Mucosa of descending colon (tissue), 3 donors: Measurements from ENCODE around the gene SORCS2. TPM values are rescaled to one million over a fixed set of nuclear protein-coding genes. Genes with fewer than 3 reads are reported as not detected.
A peak's percentile ranks its signal among the peaks of the same experiment; 100 is the strongest.

Experiments used
- ATAC-seq: fragments of 200-7000 bp; cut with Tn5 transposase; one replicate; pipeline ENCODE4 v1.9.1; 2020; ENCODE audit warnings: mild to moderate bottlenecking, moderate library complexity
- DNase-seq, 3 donors: peaks; one replicate each; pipeline ENCODE4 v3.0.0-alpha.2; 2020
- H3K36me3 ChIP-seq: fragments of 200-600 bp; one replicate; pipeline ENCODE4 v1.8.0; 2021; ENCODE audit warnings: low read depth, mild to moderate bottlenecking
- H3K4me1 ChIP-seq: fragments of 200-600 bp; one replicate; pipeline ENCODE4 v1.8.0; 2021; ENCODE audit warnings: low read depth, mild to moderate bottlenecking
- H3K4me3 ChIP-seq: fragments of 200-600 bp; one replicate; pipeline ENCODE4 v1.8.0; 2021; ENCODE audit warnings: mild to moderate bottlenecking
- H3K9me3 ChIP-seq: fragments of 200-600 bp; one replicate; pipeline ENCODE4 v1.8.0; 2021; ENCODE audit warnings: mild to moderate bottlenecking
- intact Hi-C, 2 donors: fragments of 100-400 bp; cut with DNase I in 1 of 2; cut with micrococcal nuclease in 1 of 2; formaldehyde crosslinking; loops; one replicate each; pipeline versions ENCODE4 v1.11.0 to v1.11.1; 2022; cut with DNase I, micrococcal nuclease
- total RNA-seq, 3 donors: library from RNA; stranded (reverse); fragmentation: NEBNext Ultra II Directional in 2 of 3; extraction: Animal tissue kit (Norgen Biotek cat#: 25700) in 2 of 3; gene quantifications; one replicate each; pipeline versions ENCODE4 v1.2.1 to v1.2.4, GENCODE V29; 2021 to 2023
- TF ChIP-seq, protein P1 (sequence below): fragments of 200-600 bp; IDR thresholded peaks from one replicate; pipeline ENCODE4 v1.8.0; 2022; ENCODE audit warnings: antibody characterized with exemption, mild to moderate bottlenecking
- donor health status: DM: no; HTN: no; CAD: no; lungs with moderate emphysema.
- donor health status: DM: no; HTN: no; CAD: no.
- donor health status: DM: no; HTN: yes; CAD: no.

SORCS2 gene
- total RNA-seq, 3 donors from 2014 or later: 0.20 to 3.1 (median 1.5) TPM

DNA sequence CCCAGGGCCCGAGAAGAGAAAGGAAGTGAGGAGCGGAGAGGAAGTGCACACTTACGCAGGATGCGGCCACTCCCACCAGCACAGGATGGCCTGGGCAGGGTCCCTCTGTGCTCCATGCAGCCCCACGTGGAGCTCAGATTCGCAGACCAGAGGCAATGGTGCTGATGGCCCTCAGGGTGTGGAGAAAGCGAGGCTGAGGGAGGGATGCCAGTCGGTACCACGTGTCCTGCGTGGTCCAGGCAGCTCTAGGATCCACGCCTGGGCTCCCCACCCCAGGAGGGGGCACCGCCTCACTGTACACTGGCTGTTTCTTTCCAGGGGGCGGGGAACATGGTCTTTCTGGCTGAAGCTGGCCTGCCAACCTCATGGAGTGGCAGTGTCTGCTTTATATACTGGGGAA lies 505.5 kb downstream of the SORCS2 start:
- no peak overlapping the region for H3K4me3 ChIP-seq
- TF ChIP-seq, protein P1, sequence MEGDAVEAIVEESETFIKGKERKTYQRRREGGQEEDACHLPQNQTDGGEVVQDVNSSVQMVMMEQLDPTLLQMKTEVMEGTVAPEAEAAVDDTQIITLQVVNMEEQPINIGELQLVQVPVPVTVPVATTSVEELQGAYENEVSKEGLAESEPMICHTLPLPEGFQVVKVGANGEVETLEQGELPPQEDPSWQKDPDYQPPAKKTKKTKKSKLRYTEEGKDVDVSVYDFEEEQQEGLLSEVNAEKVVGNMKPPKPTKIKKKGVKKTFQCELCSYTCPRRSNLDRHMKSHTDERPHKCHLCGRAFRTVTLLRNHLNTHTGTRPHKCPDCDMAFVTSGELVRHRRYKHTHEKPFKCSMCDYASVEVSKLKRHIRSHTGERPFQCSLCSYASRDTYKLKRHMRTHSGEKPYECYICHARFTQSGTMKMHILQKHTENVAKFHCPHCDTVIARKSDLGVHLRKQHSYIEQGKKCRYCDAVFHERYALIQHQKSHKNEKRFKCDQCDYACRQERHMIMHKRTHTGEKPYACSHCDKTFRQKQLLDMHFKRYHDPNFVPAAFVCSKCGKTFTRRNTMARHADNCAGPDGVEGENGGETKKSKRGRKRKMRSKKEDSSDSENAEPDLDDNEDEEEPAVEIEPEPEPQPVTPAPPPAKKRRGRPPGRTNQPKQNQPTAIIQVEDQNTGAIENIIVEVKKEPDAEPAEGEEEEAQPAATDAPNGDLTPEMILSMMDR: no peak
- DNase-seq (peak in 1 of 3 donors; percentile 44), ATAC-seq (no peak)
- H3K9me3 ChIP-seq: no peaks in the 10 kb centered on the region
- intact Hi-C loops: no loop called here
- no peaks in the 10 kb centered on the region for H3K4me1 ChIP-seq
- H3K36me3 ChIP-seq: no peaks in the 10 kb centered on the region

DNA sequence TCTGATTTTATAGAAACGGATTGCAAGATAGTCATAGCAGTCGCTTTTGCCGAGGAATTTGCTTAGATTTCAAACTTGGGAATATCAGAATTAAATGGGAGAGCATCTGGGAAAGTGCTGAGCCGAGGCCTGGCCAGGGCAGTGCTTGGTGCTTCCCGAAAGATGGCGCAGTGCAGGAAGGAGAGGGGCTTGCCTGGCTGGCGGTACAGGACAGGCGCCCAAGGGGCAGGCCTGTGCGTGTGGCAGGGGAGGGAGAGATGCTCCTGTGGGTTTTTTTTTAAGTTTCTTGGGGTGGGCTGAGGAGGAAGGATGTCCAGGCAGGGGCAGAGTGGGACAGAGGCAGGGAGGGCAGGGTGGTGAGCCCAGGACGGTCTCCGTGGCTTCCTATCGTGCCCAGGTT lies 506.2 kb downstream of the SORCS2 start:
- TF ChIP-seq, protein P1: no peak
- Histone ChIP-seq H3K4me3 (no peak overlapping the region), H3K9me3 (no peaks in the 10 kb centered on the region), H3K36me3 (no peaks in the 10 kb centered on the region), H3K4me1 (no peaks in the 10 kb centered on the region)
- no peak for DNase-seq
- ATAC-seq: peak; percentile 11
- intact Hi-C loops: no loop called here

DNA sequence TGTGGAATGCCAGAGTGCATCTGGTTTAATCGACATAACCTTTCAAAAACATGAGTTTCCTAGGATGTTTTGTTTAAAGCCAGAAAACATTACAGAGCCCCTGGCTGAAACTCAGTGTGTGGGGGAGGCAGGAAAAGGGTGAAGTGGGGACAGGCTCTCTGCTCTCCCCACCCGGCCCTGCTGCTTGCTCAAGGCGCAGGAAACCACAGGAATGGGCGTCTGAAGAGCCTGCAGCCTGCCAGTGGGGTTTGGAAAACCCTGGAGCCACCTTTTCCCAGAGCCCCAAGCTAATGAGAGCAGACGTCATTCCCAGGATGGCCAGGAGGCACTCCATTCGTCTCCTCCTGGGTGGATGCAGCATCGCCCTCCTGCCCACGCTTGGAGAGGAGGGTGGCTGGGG lies 506.7 kb downstream of the SORCS2 start:
- intact Hi-C loops: no loop called here
- no peaks in the 10 kb centered on the region for H3K4me1 ChIP-seq
- H3K4me3 ChIP-seq: no peak overlapping the region
- no peaks in the 10 kb centered on the region for H3K9me3 ChIP-seq
- TF ChIP-seq, protein P1: no peak
- DNase-seq: peak in 1 of 3 donors; percentile 16
- peak; percentile 35 for ATAC-seq
- H3K36me3 ChIP-seq: no peaks in the 10 kb centered on the region

DNA sequence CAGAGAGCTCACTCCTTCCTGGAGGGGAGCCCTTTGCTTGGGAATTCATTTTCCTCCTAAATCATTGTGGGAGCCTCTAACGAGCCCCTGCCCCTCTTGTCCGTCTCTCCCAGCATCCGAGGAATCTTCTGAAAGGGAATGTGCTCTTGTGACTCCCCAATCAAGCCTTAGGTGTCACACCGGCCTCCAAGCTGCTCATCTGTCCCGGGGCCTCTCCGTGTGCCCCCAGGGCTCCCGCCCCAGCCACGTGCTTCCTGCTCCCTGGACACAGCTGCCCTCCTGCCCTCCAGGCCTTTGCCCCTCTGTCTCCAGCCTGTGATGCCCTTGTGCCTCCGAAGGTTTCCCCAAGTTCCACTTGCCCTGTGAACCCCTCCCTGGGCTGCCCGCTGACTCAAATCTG lies 507.5 kb downstream of the SORCS2 start:
- DNase-seq (no peak), ATAC-seq (no peak)
- Histone ChIP-seq H3K9me3 (no peaks in the 10 kb centered on the region), H3K4me1 (no peaks in the 10 kb centered on the region), H3K4me3 (no peak overlapping the region), H3K36me3 (no peaks in the 10 kb centered on the region)
- TF ChIP-seq, protein P1: no peak
- intact Hi-C loops: no loop called here

DNA sequence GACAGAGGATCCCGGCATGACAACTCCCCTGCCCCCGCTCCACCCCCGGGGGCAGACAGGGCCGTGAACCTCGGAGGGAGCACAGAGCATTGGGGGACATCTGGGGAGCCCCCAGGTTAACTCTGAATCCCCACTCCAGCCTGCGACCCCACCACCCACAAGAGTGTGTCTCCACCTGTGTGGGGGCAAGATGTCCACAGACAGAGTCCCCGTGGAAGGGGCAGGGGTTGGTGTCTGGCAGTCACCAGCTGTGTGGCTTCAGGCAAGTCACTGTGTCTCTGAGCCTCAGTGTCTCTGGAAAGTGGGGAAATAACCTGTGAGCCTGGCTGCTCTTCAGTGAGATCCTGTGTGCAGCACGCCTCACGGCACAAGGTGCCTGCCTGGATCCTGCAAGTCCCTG lies 508.3 kb downstream of the SORCS2 start:
- TF ChIP-seq, protein P1: no peak
- DNase-seq (no peak), ATAC-seq (no peak)
- Histone ChIP-seq H3K9me3 (no peaks in the 10 kb centered on the region), H3K36me3 (no peaks in the 10 kb centered on the region), H3K4me1 (no peaks in the 10 kb centered on the region), H3K4me3 (no peak overlapping the region)
- intact Hi-C loops: no loop called here
